ENCODE results near the gene PCDH12.

The PCDH12 gene

GRCh38 chr5:141966275-141966962, 8.4 kb upstream of the PCDH12 start:
- no peak for DNase-seq (ENCODE audit: low read depth)

- no peak for DNase-seq (ENCODE audit: low read depth)
These were observed 7.1 kb upstream of the PCDH12 start for GRCh38 chr5:141965071-141965470.

- DNase-seq (ENCODE audit: low read depth): no peak
These were observed 5.7 kb upstream of the PCDH12 start for GRCh38 chr5:141963701-141964100.

- no peak for DNase-seq (ENCODE audit: low read depth)
These were observed 3.5 kb upstream of the PCDH12 start for GRCh38 chr5:141961466-141961865.

- peak; percentile 68 for DNase-seq (ENCODE audit: low read depth)
These were observed 2.7 kb upstream of the PCDH12 start for GRCh38 chr5:141960449-141961323.

GRCh38 chr5:141960018-141960417, 2.0 kb upstream of the PCDH12 start:
- no peak for DNase-seq (ENCODE audit: low read depth)

- DNase-seq (ENCODE audit: low read depth): no peak
These were observed 657 bp upstream of the PCDH12 start for GRCh38 chr5:141958546-141959172.

- DNase-seq (ENCODE audit: low read depth): no peak
These were observed 520 bp downstream of the PCDH12 start for GRCh38 chr5:141957367-141957996.

- DNase-seq (ENCODE audit: low read depth): no peak
These were observed 3.8 kb downstream of the PCDH12 start for GRCh38 chr5:141954194-141954593.

GRCh38 chr5:141952020-141952419, 6.0 kb downstream of the PCDH12 start:
- no peak for DNase-seq (ENCODE audit: low read depth)

GRCh38 chr5:141951332-141951781, 6.6 kb downstream of the PCDH12 start:
- no peak for DNase-seq (ENCODE audit: low read depth)

GRCh38 chr5:141950207-141951005, 7.6 kb downstream of the PCDH12 start:
- DNase-seq (ENCODE audit: low read depth): no peak

GRCh38 chr5:141949511-141949910, 8.5 kb downstream of the PCDH12 start:
- DNase-seq (ENCODE audit: low read depth): no peak

- DNase-seq (ENCODE audit: low read depth): no peak
These were observed 9.2 kb downstream of the PCDH12 start for GRCh38 chr5:141948812-141949211.

- no peak for DNase-seq (ENCODE audit: low read depth)
These were observed 10.7 kb downstream of the PCDH12 start for GRCh38 chr5:141947316-141947715.

- no peak for DNase-seq (ENCODE audit: low read depth)
These were observed 12.4 kb downstream of the PCDH12 start for GRCh38 chr5:141945511-141946051.

GRCh38 chr5:141944076-141944475, 13.9 kb downstream of the PCDH12 start:
- DNase-seq (ENCODE audit: low read depth): no peak

GRCh38 chr5:141942185-141942857, 15.7 kb downstream of the PCDH12 start:
- DNase-seq (ENCODE audit: low read depth): no peak

- DNase-seq (ENCODE audit: low read depth): no peak
These were observed 16.2 kb downstream of the PCDH12 start for GRCh38 chr5:141941779-141942178.

GRCh38 chr5:141941307-141941706, 16.7 kb downstream of the PCDH12 start:
- peak; percentile 26 for DNase-seq (ENCODE audit: low read depth)
